ENCODE data around the gene NPC1.

- no peak for TF ChIP-seq CTCF (IDR thresholded peaks at IDR 0.05; ENCODE audit: low read length)
- TF ChIP-seq EZH2 (IDR thresholded peaks at IDR 0.05; ENCODE audit: borderline replicate concordance, low read length): no peak
Observed at GRCh38 chr18:23563377-23564043, 22.8 kb downstream of the NPC1 start.
